Measurements from ENCODE around the gene DEFB132.
"Not testable (repeated sequence)": the region's sequence is repeated elsewhere in the genome, so short reads cannot be mapped to it uniquely, and the experiment has no call there.

The DEFB132 gene

DNA sequence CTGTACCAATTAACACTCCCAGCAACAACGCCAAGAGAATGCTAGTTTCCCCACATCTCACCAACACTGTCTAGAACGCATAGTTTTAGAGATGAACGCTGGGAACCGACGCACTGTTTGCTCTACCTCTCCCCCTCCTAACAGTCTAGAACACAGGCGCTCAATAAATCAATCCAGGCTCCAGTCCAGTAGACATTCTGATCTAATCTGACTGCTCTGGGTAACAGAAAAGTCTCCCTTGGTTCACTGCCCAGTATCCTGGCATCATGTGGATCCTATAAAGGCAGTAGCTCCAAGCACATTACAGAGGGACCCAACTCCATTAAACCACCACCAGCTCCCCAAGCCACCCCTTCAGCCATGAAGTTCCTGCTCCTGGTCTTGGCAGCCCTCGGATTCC is at the start of gene DEFB132:
DEFB132 (plus strand) TSS at position 306 of the 400 bp plus-strand sequence; CDS start at position 361, 55 bp downstream.
- DNase-seq, result no peak

GRCh38 chr20:208942-209566 is 48.5 kb upstream of the DEFB132 start:
- peak in 4 of 6 experiments; percentile 4 to 56 (median 46) for DNase-seq

GRCh38 chr20:210809-211502 is 46.6 kb upstream of the DEFB132 start:
- no peak for DNase-seq

GRCh38 chr20:214383-214782 is 43.1 kb upstream of the DEFB132 start:
- no peak for DNase-seq

DNA sequence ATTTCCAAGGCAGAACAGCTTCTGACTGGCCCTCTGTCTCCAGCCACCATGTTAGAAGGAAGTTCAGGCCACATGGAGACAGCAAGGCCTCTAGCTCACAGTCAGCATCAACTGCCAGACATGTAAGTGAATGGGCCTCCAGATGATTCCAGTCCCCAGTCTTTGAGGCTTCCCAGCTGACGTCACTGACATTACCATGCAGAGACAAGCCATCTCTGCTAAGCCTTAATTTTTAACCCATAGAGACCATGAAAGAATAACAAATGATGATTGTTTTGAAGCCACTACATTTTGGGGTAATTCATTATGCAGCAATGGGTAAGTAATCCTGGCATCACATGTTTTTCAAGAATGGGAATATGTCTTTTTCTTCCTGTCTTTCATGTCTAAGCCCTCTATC is 41.7 kb upstream of the DEFB132 start:
- DNase-seq, result no peak

- no peak for DNase-seq
These were observed 40.3 kb upstream of the DEFB132 start for GRCh38 chr20:217266-217665.

GRCh38 chr20:219290-220115 is 38.0 kb upstream of the DEFB132 start:
- DNase-seq, result peak in 1 of 6 experiments; percentile 2

GRCh38 chr20:221258-221830 is 36.2 kb upstream of the DEFB132 start:
- DNase-seq, result no peak

DNA sequence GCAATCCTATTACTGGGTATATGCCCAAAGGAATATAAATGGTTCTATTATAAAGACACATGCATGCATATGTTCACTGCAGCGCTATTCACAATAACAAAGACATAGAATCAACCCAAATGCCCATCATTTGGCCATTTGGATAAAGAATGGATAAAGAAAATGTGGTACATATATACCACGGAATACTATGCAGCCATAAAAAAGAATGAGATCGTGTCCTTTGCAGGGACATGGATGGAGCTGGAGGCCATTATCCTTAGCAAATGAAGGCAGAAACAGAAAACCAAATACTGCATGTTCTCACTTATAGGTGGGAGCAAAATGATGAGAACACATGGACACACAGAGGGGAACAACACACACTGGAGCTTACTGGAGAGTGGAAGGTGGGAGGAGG is 31.6 kb upstream of the DEFB132 start:
- DNase-seq, result not testable (repeated sequence)

DNA sequence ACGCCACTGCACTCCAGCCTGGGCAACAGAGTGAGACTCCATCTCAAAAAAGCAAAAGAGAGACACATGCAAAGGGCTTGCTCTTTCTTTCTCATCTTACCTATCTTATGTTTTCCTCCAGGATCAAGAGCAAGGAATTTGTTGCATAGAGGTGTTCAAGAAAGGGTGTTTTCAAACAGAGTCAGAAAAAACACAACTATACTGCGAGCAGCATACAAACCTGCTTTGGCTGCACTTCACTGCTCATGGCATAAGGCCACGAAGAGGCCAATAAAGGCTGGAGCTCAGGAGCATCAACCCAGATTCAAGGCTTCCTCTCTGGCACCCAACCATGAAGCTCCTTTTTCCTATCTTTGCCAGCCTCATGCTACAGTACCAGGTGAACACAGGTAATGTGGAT is 30.6 kb upstream of the DEFB132 start, which contains the start of gene DEFB129:
DEFB129 (plus strand) TSS at position 301 of the 400 bp plus-strand sequence; CDS start at position 332, 31 bp downstream.
- DNase-seq, result no peak

DNA sequence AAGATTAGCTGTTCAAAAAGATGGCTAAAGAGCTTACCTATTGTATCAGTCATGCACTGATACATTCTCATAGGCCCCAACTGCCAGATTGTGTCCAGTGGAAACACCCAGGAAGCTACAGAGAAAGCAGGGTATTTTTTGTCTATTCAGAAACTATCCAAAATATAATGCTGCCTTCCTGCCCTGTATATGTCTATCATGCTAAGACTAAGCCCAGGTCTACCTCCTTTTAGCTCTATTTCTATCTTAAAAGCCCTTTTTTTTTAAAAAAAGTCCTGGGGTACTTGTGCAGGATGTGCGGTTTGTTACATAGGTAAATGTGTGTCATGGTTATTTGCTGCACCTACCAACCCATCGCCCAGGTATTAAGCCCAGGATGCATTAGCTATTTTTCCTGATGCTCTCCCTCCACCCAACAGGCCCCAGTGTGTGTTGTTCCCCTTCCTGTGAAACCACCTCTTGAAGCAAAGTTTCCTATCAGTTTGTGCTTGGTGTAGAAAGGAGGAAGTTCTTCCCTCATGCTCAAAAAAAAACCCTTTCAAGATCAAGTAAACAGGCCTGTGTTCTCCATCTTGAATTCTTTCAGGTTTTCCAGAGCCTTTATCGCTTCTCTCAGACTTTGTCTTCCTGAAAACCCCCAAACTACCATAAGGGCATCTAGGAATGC is 30.0 kb upstream of the DEFB132 start:
- peak in 3 of 6 experiments; percentile 32 to 47 (median 39) for DNase-seq

GRCh38 chr20:235891-236290 is 21.6 kb upstream of the DEFB132 start:
- DNase-seq, result no peak

GRCh38 chr20:237489-237888 is 20.0 kb upstream of the DEFB132 start:
- DNase-seq, result peak in 1 of 6 experiments; percentile 13

GRCh38 chr20:237929-238328 is 19.6 kb upstream of the DEFB132 start:
- peak in 1 of 6 experiments; percentile 19 for DNase-seq

DNA sequence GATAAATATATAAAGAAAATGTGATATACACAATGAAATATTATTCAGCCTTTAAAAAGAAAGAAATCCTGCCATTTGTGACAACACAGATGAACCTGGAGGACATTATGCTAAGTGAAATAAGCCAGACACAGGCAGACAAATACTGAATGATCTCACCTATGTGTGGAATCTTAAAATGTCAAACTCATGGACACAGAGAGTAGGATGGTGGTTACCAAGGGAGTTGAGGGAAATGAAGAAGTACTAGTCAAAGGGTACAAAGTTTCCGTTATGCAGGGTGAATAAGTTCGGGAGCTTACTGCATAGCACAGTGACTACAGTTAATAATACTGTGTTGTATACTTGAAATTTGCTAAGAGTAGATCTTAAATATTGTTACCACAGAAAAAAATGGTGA is 14.6 kb upstream of the DEFB132 start:
- DNase-seq, result no peak

GRCh38 chr20:251354-251753 is 6.2 kb upstream of the DEFB132 start:
- DNase-seq, result no peak

GRCh38 chr20:252801-253200 is 4.7 kb upstream of the DEFB132 start:
- DNase-seq, result no peak

- DNase-seq, result not testable (repeated sequence)
These were observed 4.1 kb upstream of the DEFB132 start for GRCh38 chr20:253447-253846.

DNA sequence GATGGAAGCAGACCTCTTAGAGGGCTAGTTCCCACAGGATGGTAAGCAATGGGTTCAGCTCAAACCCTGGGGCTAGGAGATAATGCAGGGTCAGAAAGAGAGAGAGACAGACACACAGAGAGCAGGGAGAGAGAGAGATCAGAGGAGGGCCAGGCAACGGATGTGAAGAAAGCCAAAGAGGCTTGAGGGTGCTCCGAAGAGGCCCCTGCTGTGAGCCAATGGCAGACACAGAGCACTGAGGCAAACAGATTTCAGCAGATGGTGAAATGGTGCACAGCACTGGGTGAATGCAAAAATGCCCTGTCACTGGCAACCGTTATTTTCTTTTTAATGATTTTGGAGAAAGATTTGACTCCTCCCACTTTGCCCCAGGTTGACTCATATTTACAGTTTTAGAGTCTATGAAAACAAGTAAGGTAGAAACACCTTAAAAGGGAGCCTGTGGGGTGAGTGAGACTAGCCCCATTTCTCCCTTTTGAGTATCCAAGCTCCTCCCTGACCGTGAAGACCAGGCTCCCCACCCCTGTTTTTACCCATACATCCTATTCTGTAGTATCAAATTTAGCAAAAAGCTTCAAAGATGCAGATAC is 840 bp downstream of the DEFB132 start:
- no peak for DNase-seq

- no peak for DNase-seq
These were observed 1.4 kb downstream of the DEFB132 start for GRCh38 chr20:258963-259362.

DNA sequence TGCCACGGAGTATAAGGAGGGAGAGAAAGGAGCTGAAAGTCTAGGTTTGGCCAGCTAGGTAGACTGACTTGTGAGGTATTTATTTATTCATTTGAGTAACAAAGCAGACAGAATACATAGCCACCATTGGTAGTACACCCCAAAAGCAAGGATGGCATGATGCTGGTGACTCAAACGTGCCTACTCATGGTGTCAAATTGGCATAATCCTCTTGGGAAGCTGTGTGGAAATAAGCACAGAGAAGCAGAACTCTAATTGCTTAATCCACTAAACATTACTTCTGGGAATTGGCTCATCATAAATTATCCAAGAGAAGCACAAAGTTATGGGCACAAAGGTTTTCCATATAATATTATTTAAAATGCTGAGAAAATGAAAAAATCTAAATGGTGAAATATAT is 2.5 kb downstream of the DEFB132 start:
- DNase-seq, result no peak

GRCh38 chr20:263701-264100 is 6.2 kb downstream of the DEFB132 start:
- DNase-seq, result no peak
